ENCODE data around the gene MYH6. TPM values are rescaled to one million over a fixed set of nuclear protein-coding genes. Genes with fewer than 3 reads are reported as not detected.

The MYH6 gene
- total and polyA plus RNA-seq, 2 of the 13 experiments (the other 11 are each of a cell fraction or from before 2014, with no cell fraction given), result 0.01 TPM; not detected in 1

- TF ChIP-seq, protein P1, sequence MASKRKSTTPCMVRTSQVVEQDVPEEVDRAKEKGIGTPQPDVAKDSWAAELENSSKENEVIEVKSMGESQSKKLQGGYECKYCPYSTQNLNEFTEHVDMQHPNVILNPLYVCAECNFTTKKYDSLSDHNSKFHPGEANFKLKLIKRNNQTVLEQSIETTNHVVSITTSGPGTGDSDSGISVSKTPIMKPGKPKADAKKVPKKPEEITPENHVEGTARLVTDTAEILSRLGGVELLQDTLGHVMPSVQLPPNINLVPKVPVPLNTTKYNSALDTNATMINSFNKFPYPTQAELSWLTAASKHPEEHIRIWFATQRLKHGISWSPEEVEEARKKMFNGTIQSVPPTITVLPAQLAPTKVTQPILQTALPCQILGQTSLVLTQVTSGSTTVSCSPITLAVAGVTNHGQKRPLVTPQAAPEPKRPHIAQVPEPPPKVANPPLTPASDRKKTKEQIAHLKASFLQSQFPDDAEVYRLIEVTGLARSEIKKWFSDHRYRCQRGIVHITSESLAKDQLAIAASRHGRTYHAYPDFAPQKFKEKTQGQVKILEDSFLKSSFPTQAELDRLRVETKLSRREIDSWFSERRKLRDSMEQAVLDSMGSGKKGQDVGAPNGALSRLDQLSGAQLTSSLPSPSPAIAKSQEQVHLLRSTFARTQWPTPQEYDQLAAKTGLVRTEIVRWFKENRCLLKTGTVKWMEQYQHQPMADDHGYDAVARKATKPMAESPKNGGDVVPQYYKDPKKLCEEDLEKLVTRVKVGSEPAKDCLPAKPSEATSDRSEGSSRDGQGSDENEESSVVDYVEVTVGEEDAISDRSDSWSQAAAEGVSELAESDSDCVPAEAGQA (IDR thresholded peaks at IDR 0.05; ENCODE audit: low read depth), result no peak
- TF ChIP-seq, protein P1 (CRISPR knock-in tag; IDR thresholded peaks at IDR 0.05; ENCODE audit: borderline replicate concordance), result no peak
- TF ChIP-seq IRF9 (CRISPR knock-in tag; IDR thresholded peaks at IDR 0.05; ENCODE audit: borderline replicate concordance), result no peak
- TF ChIP-seq ZNF780A (CRISPR knock-in tag; IDR thresholded peaks at IDR 0.05), result no peak
- TF ChIP-seq, protein P2, sequence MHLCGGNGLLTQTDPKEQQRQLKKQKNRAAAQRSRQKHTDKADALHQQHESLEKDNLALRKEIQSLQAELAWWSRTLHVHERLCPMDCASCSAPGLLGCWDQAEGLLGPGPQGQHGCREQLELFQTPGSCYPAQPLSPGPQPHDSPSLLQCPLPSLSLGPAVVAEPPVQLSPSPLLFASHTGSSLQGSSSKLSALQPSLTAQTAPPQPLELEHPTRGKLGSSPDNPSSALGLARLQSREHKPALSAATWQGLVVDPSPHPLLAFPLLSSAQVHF (CRISPR knock-in tag; IDR thresholded peaks at IDR 0.05), result no peak
- TF ChIP-seq NFIB (CRISPR knock-in tag; IDR thresholded peaks at IDR 0.05; ENCODE audit: borderline replicate concordance), result peak; percentile 11; the same call in 1 of the 2 replicates
- TF ChIP-seq E2F5 (CRISPR knock-in tag; conservative IDR thresholded peaks at IDR 0.05), result 0 out of 2 replicates have a peak, but pooled peaks have one; percentile 37
- no peak for TF ChIP-seq IRF2 (CRISPR knock-in tag; IDR thresholded peaks at IDR 0.05)
- peak; percentile 85; the same call in 1 of the 2 replicates for TF ChIP-seq ZSCAN31 (CRISPR knock-in tag; IDR thresholded peaks at IDR 0.05; ENCODE audit: low read depth)
- no peak for TF ChIP-seq U2AF2 (IDR thresholded peaks at IDR 0.05; ENCODE audit: low read depth, low read length)
- TF ChIP-seq MYPOP (CRISPR knock-in tag; IDR thresholded peaks at IDR 0.05), result no peak
- TF ChIP-seq DNMT3B (CRISPR knock-in tag; conservative IDR thresholded peaks at IDR 0.05), result no peak
- TF ChIP-seq ELF4 (CRISPR knock-in tag; IDR thresholded peaks at IDR 0.05; ENCODE audit: borderline replicate concordance), result no peak
- no peak for TF ChIP-seq ZNF260 (CRISPR knock-in tag; IDR thresholded peaks at IDR 0.05; ENCODE audit: borderline replicate concordance, low read depth)
- TF ChIP-seq SNAI1 (CRISPR knock-in tag; IDR thresholded peaks at IDR 0.05; ENCODE audit: borderline replicate concordance), result no peak
- no peak for TF ChIP-seq PREB (CRISPR knock-in tag; IDR thresholded peaks at IDR 0.05)
These were observed 27.7 kb upstream of the MYH6 start, which contains the start of gene MYH7 (continued) for GRCh38 chr14:23435543-23436326.
